Measurements from ENCODE around the gene SNX30. TPM values are rescaled to one million over a fixed set of nuclear protein-coding genes. Genes with fewer than 3 reads are reported as not detected.

Gene SNX30
- total RNA-seq, 1 experiment from 2014 or later: 32.5 TPM

GRCh38 chr9:112885324-112885723, 134.8 kb downstream of the SNX30 start:
- BruUV-seq (replicated peaks): no TSS peak
- intact Hi-C loops (cut with micrococcal nuclease; ENCODE audit: unreplicated experiment): no loop called here
- Histone ChIP-seq H3K4me1 (replicated peaks; ENCODE audit: insufficient read depth) (peaks cover 9% of the 10 kb centered on the region; the same call in 1 of the 2 replicates), H3K36me3 (ENCODE audit: low read depth) (no peaks in the 10 kb centered on the region), H3F3A (ENCODE audit: insufficient read depth, low read depth) (peaks cover 2% of the 10 kb centered on the region; the same call in 1 of the 2 replicates), H3K4me3 (no peak overlapping the region), H3K79me2 (ENCODE audit: low read depth) (no peaks in the 10 kb centered on the region), H3K9me2 (ENCODE audit: insufficient read depth) (no peaks in the 10 kb centered on the region), H3K27ac (no peak overlapping the region), H4K20me1 (ENCODE audit: insufficient read depth) (no peaks in the 10 kb centered on the region), H3K4me2 (no peak overlapping the region), H2AFZ (no peak overlapping the region), H3K9me3 (ENCODE audit: insufficient read depth, low read depth) (no peaks in the 10 kb centered on the region; the same call in 1 of the 2 replicates), H3K27me3 (ENCODE audit: insufficient read depth, low read depth) (no peaks in the 10 kb centered on the region)
- TF ChIP-seq EZH2 (IDR thresholded peaks at IDR 0.05; ENCODE audit: low read depth): no peak
- TF ChIP-seq CTCF (conservative IDR thresholded peaks at IDR 0.05): no peak
- ChIA-PET POLR2A (ENCODE audit: unreplicated experiment) (no interaction called here), CTCF (no interaction called here)
- DNase-seq: no peak

GRCh38 chr9:112886351-112886750, 135.8 kb downstream of the SNX30 start:
- DNase-seq: no peak
- Histone ChIP-seq H3K27ac (no peak overlapping the region), H3K79me2 (ENCODE audit: low read depth) (no peaks in the 10 kb centered on the region), H3F3A (ENCODE audit: insufficient read depth, low read depth) (peaks cover 2% of the 10 kb centered on the region; the same call in 1 of the 2 replicates), H4K20me1 (ENCODE audit: insufficient read depth) (no peaks in the 10 kb centered on the region), H3K4me1 (replicated peaks; ENCODE audit: insufficient read depth) (peaks cover 9% of the 10 kb centered on the region; the same call in 1 of the 2 replicates), H3K27me3 (ENCODE audit: insufficient read depth, low read depth) (no peaks in the 10 kb centered on the region), H2AFZ (no peak overlapping the region), H3K4me2 (no peak overlapping the region), H3K9me3 (ENCODE audit: insufficient read depth, low read depth) (no peaks in the 10 kb centered on the region; the same call in 1 of the 2 replicates), H3K36me3 (ENCODE audit: low read depth) (no peaks in the 10 kb centered on the region), H3K4me3 (no peak overlapping the region), H3K9me2 (ENCODE audit: insufficient read depth) (no peaks in the 10 kb centered on the region)
- ChIA-PET CTCF (no interaction called here), POLR2A (ENCODE audit: unreplicated experiment) (no interaction called here)
- BruUV-seq (replicated peaks): no TSS peak
- intact Hi-C loops (cut with micrococcal nuclease; ENCODE audit: unreplicated experiment): no loop called here
- TF ChIP-seq EZH2 (IDR thresholded peaks at IDR 0.05; ENCODE audit: low read depth) (no peak), CTCF (conservative IDR thresholded peaks at IDR 0.05) (no peak)

- BruUV-seq (replicated peaks): no TSS peak
- TF ChIP-seq EZH2 (IDR thresholded peaks at IDR 0.05; ENCODE audit: low read depth) (no peak), CTCF (conservative IDR thresholded peaks at IDR 0.05) (no peak)
- H3K36me3 ChIP-seq (ENCODE audit: low read depth): no peaks in the 10 kb centered on the region
- H3K9me2 ChIP-seq (ENCODE audit: insufficient read depth): no peaks in the 10 kb centered on the region
- H3F3A ChIP-seq (ENCODE audit: insufficient read depth, low read depth): peaks cover 2% of the 10 kb centered on the region; the same call in 1 of the 2 replicates
- H3K27me3 ChIP-seq (ENCODE audit: insufficient read depth, low read depth): no peaks in the 10 kb centered on the region
- H3K4me2 ChIP-seq: no peak overlapping the region
- H3K4me3 ChIP-seq: no peak overlapping the region
- H3K27ac ChIP-seq: no peak overlapping the region
- H3K9me3 ChIP-seq (ENCODE audit: insufficient read depth, low read depth): no peaks in the 10 kb centered on the region; the same call in 1 of the 2 replicates
- ChIA-PET POLR2A (ENCODE audit: unreplicated experiment) (interaction anchor here (0.5 kb wide), 1 partner anchor 991 kb away, joined by 3 read pairs; no protein-coding TSS in a partner anchor), CTCF (interaction anchor here (1.0 kb wide), 1 partner anchor 15 kb away, joined by 3 read pairs; no protein-coding TSS in a partner anchor)
- H2AFZ ChIP-seq: no peak overlapping the region
- H4K20me1 ChIP-seq (ENCODE audit: insufficient read depth): no peaks in the 10 kb centered on the region
- H3K79me2 ChIP-seq (ENCODE audit: low read depth): no peaks in the 10 kb centered on the region
- intact Hi-C loops (cut with micrococcal nuclease; ENCODE audit: unreplicated experiment): no loop called here
- DNase-seq: no peak
- peaks cover 9% of the 10 kb centered on the region; the same call in 1 of the 2 replicates for H3K4me1 ChIP-seq (replicated peaks; ENCODE audit: insufficient read depth)
Observed at GRCh38 chr9:112887381-112887780, 136.8 kb downstream of the SNX30 start.
